ENCODE results near the gene LSP1.

DNA sequence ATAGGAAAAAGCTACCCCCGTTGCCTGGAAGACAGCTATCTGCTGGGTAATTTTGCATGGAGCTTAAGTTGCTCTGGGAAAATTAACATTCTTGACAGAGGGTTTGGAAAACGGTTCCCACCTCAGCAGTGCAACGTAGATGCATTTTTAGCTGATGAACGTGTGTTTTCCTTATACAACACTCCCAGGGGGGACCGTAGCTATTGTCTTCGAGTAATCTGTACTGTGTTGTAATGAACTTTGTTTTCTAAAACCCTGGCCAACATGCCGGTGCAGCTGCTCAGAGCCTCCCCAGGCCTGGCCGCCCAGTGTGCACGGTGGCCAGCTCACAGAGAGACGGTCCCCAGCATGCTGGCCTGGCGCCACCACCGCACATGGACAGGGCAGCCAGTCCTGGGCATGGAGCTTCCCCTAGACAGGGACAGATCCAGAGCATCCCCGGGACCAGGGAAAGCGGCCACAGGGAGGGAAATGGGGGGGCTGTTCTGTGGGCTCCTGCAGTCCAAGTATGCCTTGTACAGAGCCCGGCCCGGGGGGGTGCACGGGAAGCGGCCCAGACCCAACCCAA lies 68.8 kb downstream of the LSP1 start:
- TF ChIP-seq POLR2A (IDR thresholded peaks at IDR 0.05), result no peak
- TF ChIP-seq, protein P1, sequence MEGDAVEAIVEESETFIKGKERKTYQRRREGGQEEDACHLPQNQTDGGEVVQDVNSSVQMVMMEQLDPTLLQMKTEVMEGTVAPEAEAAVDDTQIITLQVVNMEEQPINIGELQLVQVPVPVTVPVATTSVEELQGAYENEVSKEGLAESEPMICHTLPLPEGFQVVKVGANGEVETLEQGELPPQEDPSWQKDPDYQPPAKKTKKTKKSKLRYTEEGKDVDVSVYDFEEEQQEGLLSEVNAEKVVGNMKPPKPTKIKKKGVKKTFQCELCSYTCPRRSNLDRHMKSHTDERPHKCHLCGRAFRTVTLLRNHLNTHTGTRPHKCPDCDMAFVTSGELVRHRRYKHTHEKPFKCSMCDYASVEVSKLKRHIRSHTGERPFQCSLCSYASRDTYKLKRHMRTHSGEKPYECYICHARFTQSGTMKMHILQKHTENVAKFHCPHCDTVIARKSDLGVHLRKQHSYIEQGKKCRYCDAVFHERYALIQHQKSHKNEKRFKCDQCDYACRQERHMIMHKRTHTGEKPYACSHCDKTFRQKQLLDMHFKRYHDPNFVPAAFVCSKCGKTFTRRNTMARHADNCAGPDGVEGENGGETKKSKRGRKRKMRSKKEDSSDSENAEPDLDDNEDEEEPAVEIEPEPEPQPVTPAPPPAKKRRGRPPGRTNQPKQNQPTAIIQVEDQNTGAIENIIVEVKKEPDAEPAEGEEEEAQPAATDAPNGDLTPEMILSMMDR (IDR thresholded peaks at IDR 0.05), result no peak
